Endometrial microvascular endothelial cells (primary cell): Measurements from ENCODE around the gene KCNMB1. TPM values are rescaled to one million over a fixed set of nuclear protein-coding genes. Genes with fewer than 3 reads are reported as not detected.

Experiments
- in situ Hi-C: cut with HindIII; loops from 2 replicates; pipeline ENCODE4 v1.10.0; 2017; ENCODE audit warnings: low sequenced_read_pairs, low pct_unique_long_range_greater_than_20kb; ENCODE audit errors: inconsistent ontology term
- total RNA-seq: library from RNA; depleted of rRNA; stranded (reverse); fragments of >200 nt; gene quantifications from one replicate; pipeline ENCODE4 v1.2.3, GENCODE V29; 2015; ENCODE audit errors: inconsistent ontology term

The KCNMB1 gene
- total RNA-seq, 1 donor from 2014 or later, result 0.09 TPM

DNA sequence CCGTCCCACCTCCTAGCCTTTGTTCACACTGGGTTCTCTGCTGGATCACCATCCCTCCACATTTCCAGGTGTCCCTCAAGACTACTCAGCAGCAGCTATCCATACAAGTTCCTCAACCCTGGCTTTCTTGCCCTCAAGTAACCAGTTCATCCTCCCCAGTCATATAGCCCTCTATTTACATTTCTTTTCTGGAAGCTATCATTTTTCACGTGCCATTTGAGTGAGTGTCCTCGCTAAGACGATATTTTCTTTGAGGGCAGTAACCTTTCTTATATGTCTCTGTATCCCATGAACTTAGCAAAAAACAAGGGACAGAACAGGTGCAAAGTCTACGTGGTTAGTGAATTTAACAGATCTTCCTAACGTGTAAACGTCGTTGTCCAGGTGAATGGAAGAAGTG lies 29.6 kb upstream of the KCNMB1 start:
- in situ Hi-C loops, result no loop called here

GRCh38 chr5:170416526-170416925 lies 27.4 kb upstream of the KCNMB1 start:
- in situ Hi-C loops, result no loop called here

DNA sequence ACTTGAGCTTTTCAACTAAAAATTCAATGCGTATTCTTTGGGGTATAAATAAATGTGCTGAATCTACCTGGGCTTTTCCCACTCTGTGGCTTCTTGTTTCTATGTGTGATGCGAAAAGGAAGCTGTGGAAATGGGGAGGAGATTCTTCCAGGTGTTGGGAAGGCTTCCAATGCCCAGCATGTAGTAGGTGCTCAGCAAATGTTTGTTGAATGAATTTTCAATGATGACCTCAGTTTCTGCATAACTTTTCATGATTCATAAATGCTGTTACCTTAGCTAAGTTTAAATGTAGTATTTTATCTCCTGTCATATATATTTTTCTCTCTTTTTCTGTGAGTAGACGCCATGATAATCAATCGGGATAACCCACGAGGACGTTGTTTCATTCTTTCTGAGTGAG lies 25.6 kb upstream of the KCNMB1 start:
- in situ Hi-C loops, result no loop called here

- in situ Hi-C loops, result no loop called here
These were observed 24.7 kb upstream of the KCNMB1 start for GRCh38 chr5:170413897-170414296.

- in situ Hi-C loops, result no loop called here
These were observed 21.9 kb upstream of the KCNMB1 start for GRCh38 chr5:170411100-170411499.

DNA sequence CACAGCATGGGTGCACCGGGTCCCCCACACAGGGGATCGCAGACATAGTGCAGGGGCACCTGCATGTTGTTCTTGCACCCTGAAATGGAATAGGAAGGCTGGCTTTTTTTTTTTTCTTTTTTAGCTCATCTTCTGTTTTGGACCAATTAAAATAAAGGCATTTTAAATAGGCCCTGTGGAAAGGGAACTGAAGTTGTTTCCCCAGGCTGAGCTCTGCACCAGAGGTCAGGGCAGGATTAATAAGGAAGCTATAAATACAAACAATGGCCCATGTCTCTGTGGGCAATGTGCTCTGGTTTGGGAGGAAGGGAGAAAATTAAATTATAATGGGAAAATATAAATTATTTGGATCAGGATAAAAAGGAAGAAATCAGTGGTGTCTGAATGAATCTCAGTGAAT lies 21.2 kb upstream of the KCNMB1 start:
- in situ Hi-C loops, result no loop called here

DNA sequence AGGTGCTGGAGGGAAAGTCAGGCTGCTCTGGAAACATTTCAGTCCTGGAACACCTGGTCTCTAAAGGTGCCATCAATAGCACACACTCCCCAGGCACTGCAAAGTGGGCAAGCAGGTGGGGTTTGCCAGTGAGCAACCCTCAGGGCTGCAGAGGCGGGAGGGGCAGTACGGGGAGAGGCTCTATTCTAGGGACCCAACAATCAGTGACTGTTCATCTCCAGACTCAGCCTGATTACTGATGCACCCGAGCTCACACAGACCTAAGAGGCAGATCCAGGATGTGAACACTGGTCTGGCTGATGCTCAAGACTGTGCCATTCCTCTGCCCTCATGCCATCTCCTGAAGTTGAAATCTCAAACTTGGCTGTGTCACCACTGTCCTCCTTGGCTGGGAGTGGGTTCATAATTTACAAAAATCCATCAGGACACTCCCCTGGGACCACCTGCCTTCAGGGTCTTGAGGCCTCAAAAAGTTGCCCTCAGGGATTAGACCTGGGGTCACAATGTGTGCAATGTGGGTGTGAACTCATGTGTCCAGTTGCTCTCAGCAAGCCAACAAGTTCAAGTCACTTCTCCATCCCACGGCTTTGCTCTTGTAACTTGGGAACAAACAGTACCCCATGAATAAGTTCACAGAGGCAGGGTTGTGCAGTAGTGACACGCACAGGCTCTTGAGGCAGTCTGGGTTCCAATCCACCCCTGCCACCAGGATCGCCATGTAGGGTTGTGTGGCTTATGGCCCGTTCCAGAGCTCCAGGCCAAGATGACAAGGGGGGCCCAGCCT lies 19.9 kb upstream of the KCNMB1 start:
- in situ Hi-C loops, result no loop called here

- in situ Hi-C loops, result no loop called here
These were observed 19.1 kb upstream of the KCNMB1 start for GRCh38 chr5:170408226-170408625.

GRCh38 chr5:170407062-170407461 lies 17.9 kb upstream of the KCNMB1 start:
- in situ Hi-C loops, result no loop called here

- in situ Hi-C loops, result no loop called here
These were observed 16.6 kb upstream of the KCNMB1 start for GRCh38 chr5:170405817-170406216.

DNA sequence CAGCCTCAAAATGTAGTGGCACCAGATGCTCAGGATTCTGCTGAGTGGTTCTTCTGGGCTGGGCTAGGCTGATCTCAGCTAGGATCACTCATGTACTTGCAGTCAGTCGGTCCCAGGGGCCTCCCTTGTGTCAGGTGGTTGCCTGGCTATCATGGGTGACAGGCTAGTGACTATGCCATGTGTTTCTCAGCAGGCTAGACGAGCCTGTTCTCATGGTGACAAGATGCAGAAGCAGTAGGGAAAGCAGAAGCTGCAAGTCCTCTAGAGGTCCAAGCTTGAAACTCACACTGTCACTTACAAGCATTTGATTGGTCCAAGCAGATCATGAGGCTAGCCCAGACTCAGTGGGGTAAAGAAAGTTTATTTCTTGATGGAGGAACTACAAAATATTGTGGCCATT lies 15.2 kb upstream of the KCNMB1 start:
- in situ Hi-C loops, result no loop called here

- in situ Hi-C loops, result no loop called here
These were observed 14.5 kb upstream of the KCNMB1 start for GRCh38 chr5:170403675-170404074.

DNA sequence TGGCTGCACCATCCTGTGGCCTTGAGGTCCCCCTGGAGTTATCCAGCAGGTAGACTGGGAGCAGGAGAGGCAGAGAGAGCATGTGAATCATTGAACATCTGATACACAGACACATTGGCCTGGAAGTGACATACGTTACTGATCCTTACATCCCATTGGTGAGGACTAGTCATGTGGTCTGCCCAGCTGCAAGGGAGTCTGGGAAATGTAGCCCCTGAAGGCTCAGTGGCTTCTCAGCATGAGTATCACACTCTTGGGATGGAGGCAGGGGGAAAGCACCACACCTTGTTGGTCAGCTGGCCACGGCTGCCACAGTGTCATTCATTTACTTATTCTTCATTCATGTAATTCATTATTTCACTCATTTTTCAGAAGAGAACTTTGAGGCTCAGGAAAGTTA lies 13.3 kb upstream of the KCNMB1 start:
- in situ Hi-C loops, result no loop called here

- in situ Hi-C loops, result no loop called here
These were observed 7.9 kb upstream of the KCNMB1 start for GRCh38 chr5:170397059-170397458.

DNA sequence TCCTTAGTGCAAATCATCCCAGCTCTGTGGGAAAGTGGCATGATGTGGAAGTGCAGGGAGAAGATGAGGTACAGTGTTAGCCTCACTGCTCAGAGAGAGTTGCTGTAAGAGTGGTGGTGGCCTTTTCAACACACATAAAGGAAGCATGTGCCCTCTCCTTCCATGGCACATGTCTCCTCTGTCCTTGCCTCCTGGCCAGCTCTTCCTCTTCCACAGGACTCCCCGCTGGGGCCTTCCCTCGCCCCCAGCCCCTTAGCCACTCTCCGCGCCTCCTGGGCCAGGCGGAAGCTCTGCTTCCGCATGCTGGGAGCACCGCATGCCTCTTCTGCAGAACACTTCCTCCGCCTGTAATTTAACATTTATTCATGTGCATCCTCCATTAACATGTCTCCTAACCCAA lies 4.8 kb upstream of the KCNMB1 start:
- in situ Hi-C loops, result no loop called here

DNA sequence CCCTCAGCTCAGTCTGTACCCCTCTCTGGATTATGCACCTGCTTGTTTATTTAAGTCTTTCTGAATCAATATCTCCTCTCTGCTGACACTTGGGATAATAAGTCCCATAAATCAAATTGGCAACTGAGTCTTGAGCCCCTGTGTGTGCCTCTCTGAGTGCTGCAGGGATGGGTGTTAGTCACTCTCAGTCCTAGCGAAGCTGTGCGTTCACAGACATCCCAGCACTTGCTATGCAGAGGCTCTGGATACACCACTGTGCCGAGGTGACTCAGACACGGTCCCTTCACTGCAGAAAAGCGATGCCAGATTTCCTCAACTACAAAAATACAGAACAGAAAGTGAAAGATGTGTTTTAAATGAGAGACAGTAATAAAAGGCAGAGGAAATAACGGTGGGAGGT lies 4.1 kb upstream of the KCNMB1 start:
- in situ Hi-C loops, result no loop called here

GRCh38 chr5:170390472-170390871 lies 1.3 kb upstream of the KCNMB1 start:
- in situ Hi-C loops, result no loop called here

- in situ Hi-C loops, result no loop called here
These were observed 354 bp upstream of the KCNMB1 start for GRCh38 chr5:170389550-170389892.

DNA sequence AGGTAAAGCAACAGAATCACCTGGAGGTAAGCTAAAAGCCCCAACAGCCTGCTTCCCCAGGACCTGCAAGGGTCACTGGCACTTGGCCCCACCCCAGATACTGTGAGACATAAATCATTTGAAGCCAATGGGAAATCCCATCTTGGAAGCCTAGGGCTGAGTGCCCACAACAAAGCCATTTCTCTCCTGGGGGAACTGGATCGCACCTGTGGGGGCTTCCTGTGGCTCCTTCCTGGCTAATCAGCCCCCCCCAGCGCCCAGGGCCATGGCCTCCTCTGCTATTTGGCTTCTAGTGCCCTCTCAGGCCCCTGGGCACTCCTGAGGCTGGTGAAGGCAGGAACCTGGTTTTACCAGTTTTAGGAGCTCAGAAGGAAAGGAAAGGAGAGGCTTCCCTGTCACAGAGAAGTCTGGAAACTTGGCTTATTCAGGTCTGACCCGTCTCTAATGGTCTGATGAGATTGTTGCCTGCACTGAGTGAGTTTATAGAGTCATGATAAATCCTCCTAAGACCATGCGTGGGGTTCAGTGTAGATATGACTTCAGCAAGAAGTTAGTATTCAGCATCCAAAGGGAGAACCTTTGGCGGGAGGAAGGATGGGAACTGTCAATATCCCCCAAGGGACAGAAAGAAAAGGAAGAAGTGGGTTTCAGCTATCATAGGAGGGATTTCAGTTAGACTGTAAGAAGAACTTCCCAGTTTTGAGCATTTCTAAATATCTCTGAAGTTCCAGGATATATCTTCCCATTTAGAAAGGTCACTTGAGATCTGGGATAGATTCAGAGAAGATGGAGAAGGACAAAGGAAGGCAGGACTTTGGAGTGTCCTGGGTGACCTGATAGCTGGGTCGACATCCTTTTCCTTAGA lies 1.2 kb downstream of the KCNMB1 start:
- in situ Hi-C loops, result no loop called here

GRCh38 chr5:170386743-170387395 lies 2.3 kb downstream of the KCNMB1 start:
- in situ Hi-C loops, result no loop called here
